HG02884 (cell line): ENCODE results near the gene SRGAP2.
"Not testable (repeated sequence)": the region's sequence is repeated elsewhere in the genome, so short reads cannot be mapped to it uniquely, and the experiment has no call there.

Source experiments
- ATAC-seq: cut with Tn5 transposase; IDR thresholded peaks from one replicate; pipeline ENCODE4 v1.9.1; 2021; ENCODE audit warnings: mild to moderate bottlenecking, moderate library complexity; ENCODE audit not compliant: unreplicated experiment

The SRGAP2 gene

DNA sequence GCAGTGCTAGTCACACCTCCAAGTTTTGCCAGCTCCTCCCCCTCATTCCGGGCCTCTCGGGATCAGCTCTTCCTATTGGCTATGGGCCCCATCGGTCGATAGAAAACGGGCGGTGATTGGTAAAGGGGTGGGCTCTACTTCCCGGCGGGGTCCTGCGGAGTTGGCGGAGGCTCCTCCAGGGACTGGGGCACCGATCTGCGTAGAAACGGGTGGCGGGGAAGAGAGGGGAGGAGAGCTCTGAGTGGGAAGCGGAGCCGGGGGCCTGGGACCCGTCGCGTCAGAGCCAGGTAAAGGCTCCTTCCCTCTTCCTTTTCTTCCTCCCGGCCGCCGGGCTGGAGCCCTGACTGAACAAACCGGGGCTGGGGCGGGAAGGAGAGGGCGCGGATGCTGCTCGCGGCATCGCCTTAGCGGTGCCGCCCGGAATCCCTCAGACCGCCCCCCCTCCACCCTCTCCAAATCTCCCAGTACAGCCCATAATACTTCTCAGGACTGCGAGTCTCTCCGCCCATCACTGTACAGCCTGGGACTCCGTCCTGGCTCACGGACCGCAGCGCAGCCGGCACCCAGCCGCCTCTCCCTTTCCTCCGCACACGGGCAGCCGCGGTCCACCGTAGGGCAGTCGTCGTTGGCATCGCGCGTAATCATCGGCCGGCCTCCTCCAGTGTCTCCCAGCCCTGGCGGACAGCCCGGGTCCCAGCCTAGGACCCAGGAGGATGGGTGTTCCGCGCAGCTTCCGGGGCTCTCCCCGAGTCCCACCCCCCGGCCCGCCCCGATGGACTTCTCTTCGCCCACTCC lies at the start of gene SRGAP2:
SRGAP2 (plus strand) TSS at position 178 of the 795 bp plus-strand sequence. CDS start 2,430 bp downstream, outside the sequence.
- ATAC-seq, result not testable (repeated sequence)

- ATAC-seq, result not testable (repeated sequence)
Observed at GRCh38 chr1:206167350-206168029, 35.9 kb upstream of the SRGAP2 start.

DNA sequence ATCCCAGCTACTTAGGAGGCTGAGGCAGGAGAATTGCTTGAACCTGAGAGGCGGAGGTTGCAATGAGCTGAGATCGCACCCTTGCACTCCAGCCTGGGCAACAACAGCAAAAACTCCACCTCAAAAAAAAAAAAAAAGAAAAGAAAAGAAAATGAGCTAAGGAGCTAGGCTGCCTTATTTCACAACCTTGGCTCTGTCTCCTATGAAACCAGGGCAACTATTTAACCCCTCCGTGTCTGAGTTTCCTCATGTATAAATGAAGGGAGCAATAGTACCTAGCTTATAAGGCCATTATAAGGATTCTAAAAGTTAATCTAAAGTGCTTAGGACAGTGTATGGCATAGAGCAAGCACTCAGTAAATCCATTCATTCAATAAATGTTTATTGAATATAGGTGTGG lies 33.5 kb upstream of the SRGAP2 start:
- ATAC-seq, result not testable (repeated sequence)

GRCh38 chr1:206173110-206173719 lies 30.1 kb upstream of the SRGAP2 start:
- ATAC-seq, result not testable (repeated sequence)

DNA sequence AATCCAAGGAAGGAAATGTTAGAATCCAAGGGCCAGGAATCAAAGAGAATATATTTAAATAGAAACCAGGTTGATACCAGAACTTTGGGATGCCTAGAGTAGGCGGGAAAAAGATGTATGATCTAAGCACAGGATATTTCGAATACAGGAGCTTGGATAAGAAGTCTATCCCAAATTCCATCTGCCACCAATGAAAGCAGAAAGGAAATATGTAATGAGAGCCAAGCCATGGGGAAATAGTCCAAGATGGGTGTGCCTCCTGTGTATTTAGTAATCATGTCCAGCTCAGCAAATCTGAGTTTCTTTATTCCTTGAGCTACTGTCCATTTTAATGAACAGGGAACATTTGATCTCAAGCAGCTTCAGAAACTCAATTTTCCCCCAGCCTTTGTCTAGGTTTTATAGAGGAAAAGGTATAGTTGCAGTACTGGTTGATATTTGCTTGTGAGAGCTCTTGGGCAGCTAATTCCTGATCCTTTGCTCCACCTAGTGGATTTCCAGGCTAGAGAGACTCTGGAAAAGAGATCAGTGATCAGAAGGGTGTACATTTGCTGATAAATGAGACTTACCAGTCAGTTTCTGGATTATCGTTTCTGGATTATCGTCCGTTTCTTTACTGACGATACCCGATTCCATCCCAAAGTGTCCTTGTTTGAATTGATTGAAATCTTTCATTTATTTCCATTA lies 29.0 kb upstream of the SRGAP2 start:
- ATAC-seq, result not testable (repeated sequence)

GRCh38 chr1:206175459-206176113 lies 27.8 kb upstream of the SRGAP2 start:
- not testable (repeated sequence) for ATAC-seq

- ATAC-seq, result not testable (repeated sequence)
Observed at GRCh38 chr1:206176114-206176502, 27.2 kb upstream of the SRGAP2 start.

GRCh38 chr1:206178061-206178989 lies 25.0 kb upstream of the SRGAP2 start:
- ATAC-seq, result not testable (repeated sequence)

GRCh38 chr1:206179666-206180065 lies 23.7 kb upstream of the SRGAP2 start:
- not testable (repeated sequence) for ATAC-seq

GRCh38 chr1:206182368-206183317 lies 20.7 kb upstream of the SRGAP2 start:
- not testable (repeated sequence) for ATAC-seq

- ATAC-seq, result not testable (repeated sequence)
Observed at GRCh38 chr1:206183788-206184187, 19.6 kb upstream of the SRGAP2 start.

GRCh38 chr1:206185778-206186177 lies 17.6 kb upstream of the SRGAP2 start:
- ATAC-seq, result not testable (repeated sequence)

- ATAC-seq, result not testable (repeated sequence)
Observed at GRCh38 chr1:206186826-206187225, 16.5 kb upstream of the SRGAP2 start.

GRCh38 chr1:206195182-206195581 lies 8.2 kb upstream of the SRGAP2 start:
- not testable (repeated sequence) for ATAC-seq

- ATAC-seq, result not testable (repeated sequence)
Observed at GRCh38 chr1:206196748-206197424, 6.5 kb upstream of the SRGAP2 start.

- ATAC-seq, result peak; percentile 80
Observed at GRCh38 chr1:206202789-206203363, 465 bp upstream of the SRGAP2 start, which contains the start of gene FAM72A. TSS of gene FAM72A (minus strand) at chr1:206202839. CDS start at chr1:206202025, 814 bp downstream.

GRCh38 chr1:206204159-206204511 lies 794 bp downstream of the SRGAP2 start:
- not testable (repeated sequence) for ATAC-seq
